CD14-positive monocyte (primary cell): ENCODE data around the gene TNFRSF8. TPM values are rescaled to one million over a fixed set of nuclear protein-coding genes. Genes with fewer than 3 reads are reported as not detected.
A peak's percentile ranks its signal among the peaks of the same experiment; 100 is the strongest.

Experiments
- DNase-seq, 3 donors: peaks; one replicate each; pipeline ENCODE4 v3.0.0-alpha.2; 2011 to 2022
- H2AFZ ChIP-seq: 2 replicates; pipeline ENCODE4 v1.6.0; 2012; ENCODE audit warnings: mild to moderate bottlenecking, low read depth, low read length, inconsistent platforms; ENCODE audit not compliant: insufficient read depth, poor library complexity, severe bottlenecking
- H3K27ac ChIP-seq, 2 donors: 1 replicate in 1 of 2; 2 replicates in 1 of 2; pipeline ENCODE4 v1.5.1; 2012 to 2013; ENCODE audit warnings: low read length in 2 of 2, control low read depth in 1 of 2, inconsistent platforms in 1 of 2, low read depth in 1 of 2, mild to moderate bottlenecking in 1 of 2
- H3K27me3 ChIP-seq, 2 donors: one replicate each; pipeline versions ENCODE4 v1.6.0 to v1.6.1; 2011 to 2013; ENCODE audit warnings: low read length in 2 of 2; ENCODE audit not compliant: control insufficient read depth in 2 of 2, insufficient read depth in 2 of 2
- H3K36me3 ChIP-seq, 2 donors: replicated peaks in 1 of 2; 1 replicate in 1 of 2; 2 replicates in 1 of 2; pipeline versions ENCODE4 v1.5.1 to v1.6.1; 2012 to 2013; ENCODE audit warnings: low read length in 2 of 2, control low read depth in 1 of 2, inconsistent platforms in 1 of 2, mild to moderate bottlenecking in 1 of 2; ENCODE audit not compliant: insufficient read depth in 2 of 2, control insufficient read depth in 1 of 2
- H3K4me1 ChIP-seq, 2 donors: 1 replicate in 1 of 2; 2 replicates in 1 of 2; pipeline versions ENCODE4 v1.5.1 to v1.6.1; 2012 to 2013; ENCODE audit warnings: low read length in 2 of 2, control low read depth in 1 of 2, inconsistent platforms in 1 of 2, mild to moderate bottlenecking in 1 of 2, moderate library complexity in 1 of 2; ENCODE audit not compliant: insufficient read depth in 2 of 2, control insufficient read depth in 1 of 2
- H3K4me2 ChIP-seq: replicated peaks from 2 replicates; pipeline ENCODE3; 2012; ENCODE audit warnings: low read length, moderate library complexity, mild to moderate bottlenecking; ENCODE audit not compliant: poor library complexity, severe bottlenecking; ENCODE audit errors: extremely low read depth
- H3K4me3 ChIP-seq, 3 experiments: fragments of 200-600 bp in 1 of 3; sonication (generic) in 1 of 3; replicated peaks in 1 of 3; 1 replicate in 2 of 3; 2 replicates in 1 of 3; pipeline ENCODE4 v1.5.1; 2011 to 2013; ENCODE audit warnings: low read length in 3 of 3, mild to moderate bottlenecking in 3 of 3, control low read depth in 2 of 3, low read depth in 2 of 3, inconsistent platforms in 1 of 3, moderate library complexity in 1 of 3
- H3K79me2 ChIP-seq: 2 replicates; pipeline ENCODE4 v1.6.0; 2012; ENCODE audit warnings: mild to moderate bottlenecking, control low read depth, inconsistent platforms, low read length, moderate library complexity; ENCODE audit not compliant: insufficient read depth
- H3K9ac ChIP-seq: 2 replicates; pipeline ENCODE4 v1.6.0; 2017; ENCODE audit warnings: low read length, mild to moderate bottlenecking; ENCODE audit not compliant: insufficient read depth, poor library complexity, severe bottlenecking
- H3K9me3 ChIP-seq, 2 donors: replicated peaks in 1 of 2; 1 replicate in 1 of 2; 2 replicates in 1 of 2; pipeline versions ENCODE4 v1.5.1 to v1.6.1; 2012 to 2013; ENCODE audit warnings: low read length in 2 of 2, control low read depth in 1 of 2; ENCODE audit not compliant: control insufficient read depth in 1 of 2, insufficient read depth in 1 of 2
- H4K20me1 ChIP-seq: 2 replicates; pipeline ENCODE4 v1.6.0; 2012; ENCODE audit warnings: mild to moderate bottlenecking, low read length, control low read depth, moderate library complexity; ENCODE audit not compliant: insufficient read depth
- H3K27ac Mint-ChIP-seq, 7 donors: one replicate each; pipeline ENCODE4 v1.8.0; 2020; ENCODE audit warnings: mild to moderate bottlenecking in 7 of 7, mixed read lengths in 7 of 7, moderate library complexity in 6 of 7, inconsistent platforms in 2 of 7
- H3K27me3 Mint-ChIP-seq, 3 donors: one replicate each; pipeline ENCODE4 v1.8.0; 2021 to 2022; ENCODE audit warnings: low read depth in 3 of 3, mild to moderate bottlenecking in 3 of 3, mixed read lengths in 3 of 3, moderate library complexity in 3 of 3, inconsistent platforms in 1 of 3
- H3K36me3 Mint-ChIP-seq, 2 donors: one replicate each; pipeline ENCODE4 v1.8.0; 2020; ENCODE audit warnings: mixed read lengths in 2 of 2, inconsistent platforms in 1 of 2, mild to moderate bottlenecking in 1 of 2
- H3K4me1 Mint-ChIP-seq: one replicate; pipeline ENCODE4 v1.8.0; 2020; ENCODE audit warnings: mild to moderate bottlenecking, mixed read lengths
- H3K4me3 Mint-ChIP-seq, 2 donors: one replicate each; pipeline ENCODE4 v1.8.0; 2020; ENCODE audit warnings: mild to moderate bottlenecking in 2 of 2, mixed read lengths in 2 of 2, moderate library complexity in 1 of 2
- H3K9me3 Mint-ChIP-seq, 7 donors: one replicate each; pipeline ENCODE4 v1.8.0; 2020 to 2022; ENCODE audit warnings: mixed read lengths in 7 of 7, mild to moderate bottlenecking in 6 of 7, moderate library complexity in 6 of 7, inconsistent platforms in 2 of 7
- WGBS: methylation state at CpG from one replicate; pipeline ENCODE4 v1.1.5; 2013; ENCODE audit warnings: missing lambda C conversion rate; ENCODE audit not compliant: insufficient coverage; 5-methylcytosine and 5-hydroxymethylcytosine counted together
- intact Hi-C, 2 donors: fragments of 100-400 bp; cut with micrococcal nuclease; formaldehyde crosslinking; loops; one replicate each; pipeline versions ENCODE4 v1.15.0 to v1.15.1; 2023
- polyA plus RNA-seq, 3 donors: library from polyadenylated mRNA; depleted of rRNA in 1 of 3; unstranded in 2 of 3; stranded (reverse) in 1 of 3; fragments of 300-500 nt in 2 of 3; fragments of >200 nt in 1 of 3; fragmentation: Illumina TruSeq in 2 of 3; gene quantifications; 1 replicate in 2 of 3; 2 replicates in 1 of 3; pipeline ENCODE4 v1.2.3, GENCODE V29; 2012 to 2021
- TF ChIP-seq, protein P1 (sequence below): fragments of 200-600 bp; IDR thresholded peaks from one replicate; pipeline ENCODE4 v1.8.0; 2022; ENCODE audit warnings: antibody characterized with exemption, mild to moderate bottlenecking

Gene TNFRSF8
- polyA plus RNA-seq, 3 donors: 10.9 to 11.9 (median 11.8) TPM

DNA sequence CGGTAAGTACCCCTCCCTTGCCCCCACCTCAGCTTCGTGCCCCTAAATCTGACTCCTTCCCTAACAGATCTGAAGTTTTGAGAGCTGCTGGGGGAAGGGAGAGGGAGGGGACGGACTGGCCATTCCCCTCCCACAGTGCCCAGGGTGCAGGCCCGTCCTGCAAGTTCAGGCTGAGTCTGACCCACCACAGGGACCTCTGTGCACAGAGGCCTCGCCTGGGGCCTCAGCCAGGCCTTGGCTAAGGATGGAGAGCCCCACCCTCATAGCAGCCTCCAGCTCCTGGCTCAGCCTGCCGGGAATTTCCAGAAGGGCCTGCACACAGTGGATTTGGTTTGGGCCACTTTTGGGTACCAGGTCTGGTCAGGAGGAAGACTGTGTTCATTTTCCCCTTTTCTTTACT lies 72.5 kb downstream of the TNFRSF8 start:
- Mint-ChIP-seq H3K27ac (peak overlapping the region in 1 of 7 donors; percentile 26), H3K27me3 (no peaks in the 10 kb centered on the region), H3K36me3 (peaks cover 27 to 39% of the 10 kb centered on the region in 2 donors), H3K4me1 (peaks cover 56% of the 10 kb centered on the region), H3K4me3 (no peak overlapping the region), H3K9me3 (peaks cover 0 to 8% (median 0%) of the 10 kb centered on the region in 7 donors)
- Histone ChIP-seq H3K27ac (no peak overlapping the region), H3K9ac (no peak overlapping the region), H3K9me3 (no peaks in the 10 kb centered on the region), H3K36me3 (peaks cover 11 to 26% of the 10 kb centered on the region in 2 donors), H3K27me3 (no peaks in the 10 kb centered on the region), H3K4me1 (peaks cover 56% of the 10 kb centered on the region in 2 donors), H3K79me2 (peaks cover 3% of the 10 kb centered on the region), H3K4me2 (no peak overlapping the region), H3K4me3 (no peak overlapping the region), H2AFZ (no peak overlapping the region), H4K20me1 (no peaks in the 10 kb centered on the region)
- intact Hi-C loops: no loop called here
- WGBS: 100% methylated on average over 2 of the region's 6 CpGs
- DNase-seq: peak in 1 of 3 donors; percentile 8
- TF ChIP-seq, protein P1, sequence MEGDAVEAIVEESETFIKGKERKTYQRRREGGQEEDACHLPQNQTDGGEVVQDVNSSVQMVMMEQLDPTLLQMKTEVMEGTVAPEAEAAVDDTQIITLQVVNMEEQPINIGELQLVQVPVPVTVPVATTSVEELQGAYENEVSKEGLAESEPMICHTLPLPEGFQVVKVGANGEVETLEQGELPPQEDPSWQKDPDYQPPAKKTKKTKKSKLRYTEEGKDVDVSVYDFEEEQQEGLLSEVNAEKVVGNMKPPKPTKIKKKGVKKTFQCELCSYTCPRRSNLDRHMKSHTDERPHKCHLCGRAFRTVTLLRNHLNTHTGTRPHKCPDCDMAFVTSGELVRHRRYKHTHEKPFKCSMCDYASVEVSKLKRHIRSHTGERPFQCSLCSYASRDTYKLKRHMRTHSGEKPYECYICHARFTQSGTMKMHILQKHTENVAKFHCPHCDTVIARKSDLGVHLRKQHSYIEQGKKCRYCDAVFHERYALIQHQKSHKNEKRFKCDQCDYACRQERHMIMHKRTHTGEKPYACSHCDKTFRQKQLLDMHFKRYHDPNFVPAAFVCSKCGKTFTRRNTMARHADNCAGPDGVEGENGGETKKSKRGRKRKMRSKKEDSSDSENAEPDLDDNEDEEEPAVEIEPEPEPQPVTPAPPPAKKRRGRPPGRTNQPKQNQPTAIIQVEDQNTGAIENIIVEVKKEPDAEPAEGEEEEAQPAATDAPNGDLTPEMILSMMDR: no peak

DNA sequence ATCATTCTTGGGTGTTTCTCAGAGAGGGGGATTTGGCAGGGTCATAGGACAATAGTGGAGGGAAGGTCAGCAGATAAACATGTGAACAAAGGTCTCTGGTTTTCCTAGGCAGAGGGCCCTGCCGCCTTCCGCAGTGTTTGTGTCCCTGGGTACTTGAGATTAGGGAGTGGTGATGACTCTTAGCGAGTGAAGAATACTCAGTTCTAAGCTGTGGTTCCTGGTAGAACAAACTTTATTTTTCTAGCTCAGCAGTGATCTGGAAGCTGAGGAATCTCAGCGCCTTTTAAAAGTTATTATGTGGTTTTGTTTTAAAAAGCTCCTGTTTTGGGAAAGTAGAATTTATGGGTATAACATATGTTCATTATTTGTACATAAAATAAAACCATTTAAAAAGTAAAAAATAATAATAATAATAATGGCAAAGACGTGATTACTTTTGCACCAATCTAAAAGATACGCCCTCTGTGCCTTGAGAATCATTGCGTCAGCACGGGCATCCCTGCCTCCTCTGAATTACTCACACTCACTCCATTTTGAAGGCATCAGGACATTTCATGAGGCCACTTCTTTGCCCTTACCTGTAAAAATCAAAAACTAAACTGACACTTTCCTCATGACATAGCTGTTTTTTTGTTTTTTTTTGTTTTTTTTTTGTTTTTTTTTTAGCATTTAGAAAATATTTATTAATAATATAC lies 74.0 kb downstream of the TNFRSF8 start:
- Mint-ChIP-seq H3K27ac (peak overlapping the region in 1 of 7 donors; percentile 30), H3K4me3 (no peak overlapping the region), H3K36me3 (peaks cover 33 to 36% of the 10 kb centered on the region in 2 donors), H3K4me1 (peaks cover 57% of the 10 kb centered on the region), H3K9me3 (peaks cover 0 to 8% (median 0%) of the 10 kb centered on the region in 7 donors), H3K27me3 (no peaks in the 10 kb centered on the region)
- Histone ChIP-seq H3K27me3 (no peaks in the 10 kb centered on the region), H4K20me1 (no peaks in the 10 kb centered on the region), H3K79me2 (no peaks in the 10 kb centered on the region), H3K36me3 (peaks cover 11 to 26% of the 10 kb centered on the region in 2 donors), H3K4me1 (peaks cover 56% of the 10 kb centered on the region in 2 donors), H3K9ac (no peak overlapping the region), H3K4me3 (no peak overlapping the region), H3K27ac (no peak overlapping the region), H2AFZ (no peak overlapping the region), H3K9me3 (no peaks in the 10 kb centered on the region), H3K4me2 (no peak overlapping the region)
- intact Hi-C loops: no loop called here
- TF ChIP-seq, protein P1: no peak
- peak in 1 of 3 donors; percentile 70 for DNase-seq
- 79% methylated on average over 2 of the region's 8 CpGs for WGBS
